SK-N-SH (cell line): ENCODE results near the gene LRIT2. TPM values are rescaled to one million over a fixed set of nuclear protein-coding genes. Genes with fewer than 3 reads are reported as not detected.

Experiments
- CTCF ChIA-PET: fragments of 300-600, 350-600 bp; formaldehyde crosslinking; extraction: SDS; loops from one replicate; lab custom pipeline; 2021; lab: Yijun Ruan, JAX
- POLR2A ChIA-PET: fragments of 350-600 bp; sonication (Branson Sonifier 250); formaldehyde crosslinking; extraction: SDS; loops from one replicate; lab custom pipeline; 2020; ENCODE audit warnings: antibody characterized with exemption, inconsistent platforms; lab: Yijun Ruan, JAX
- DNase-seq: peaks from one replicate; pipeline ENCODE4 v3.0.0; 2012
- H2AFZ ChIP-seq: fragments of 200-600 bp; sonication (generic); 2 replicates; pipeline ENCODE4 v1.8.1; 2016; ENCODE audit warnings: antibody characterized with exemption, mild to moderate bottlenecking, low read depth
- H3F3A ChIP-seq: fragments of 200-600 bp; sonication (generic); replicated peaks from 2 replicates; pipeline ENCODE3; 2016; ENCODE audit warnings: antibody characterized with exemption, mild to moderate bottlenecking; ENCODE audit not compliant: insufficient read depth
- H3K27ac ChIP-seq, 2 experiments: fragments of 200-500 bp in 1 of 2; fragments of 200-600 bp in 1 of 2; sonication (Bioruptor generic) in 1 of 2; sonication (generic), shearing (Covaris generic) in 1 of 2; 2 replicates each; pipeline versions ENCODE4 v1.5.1 to v1.6.1; 2014 to 2016; ENCODE audit warnings: low read depth in 2 of 2, inconsistent platforms in 1 of 2, low read length in 1 of 2, mild to moderate bottlenecking in 1 of 2, mixed read lengths in 1 of 2
- H3K27me3 ChIP-seq: fragments of 200-600 bp; sonication (generic), shearing (Covaris generic); 2 replicates; pipeline ENCODE4 v1.6.1; 2016; ENCODE audit warnings: mixed run types; ENCODE audit not compliant: insufficient read depth
- H3K36me3 ChIP-seq, 2 experiments: fragments of 200-500 bp in 1 of 2; fragments of 200-600 bp in 1 of 2; sonication (Bioruptor generic) in 1 of 2; sonication (generic) in 1 of 2; replicated peaks in 1 of 2; 2 replicates each; pipeline versions ENCODE3 to v1.5.1; 2014 to 2016; ENCODE audit warnings: low read length in 1 of 2, mild to moderate bottlenecking in 1 of 2; ENCODE audit not compliant: insufficient read depth in 2 of 2, control insufficient read depth in 1 of 2
- H3K4me1 ChIP-seq, 2 experiments: fragments of 200-500 bp in 1 of 2; fragments of 200-600 bp in 1 of 2; sonication (Bioruptor generic) in 1 of 2; sonication (generic), shearing (Covaris generic) in 1 of 2; 2 replicates each; pipeline versions ENCODE4 v1.5.1 to v1.6.1; 2014 to 2016; ENCODE audit warnings: low read depth in 1 of 2, low read length in 1 of 2, mixed run types in 1 of 2; ENCODE audit not compliant: insufficient read depth in 2 of 2, control insufficient read depth in 1 of 2
- H3K4me2 ChIP-seq: fragments of 200-600 bp; sonication (generic), shearing (Covaris generic); 2 replicates; pipeline ENCODE4 v1.6.1; 2017; ENCODE audit warnings: mixed run types
- H3K4me3 ChIP-seq, 2 experiments: fragments of 200-500 bp in 1 of 2; fragments of 200-600 bp in 1 of 2; sonication (Bioruptor generic) in 1 of 2; sonication (generic), shearing (Covaris generic) in 1 of 2; 2 replicates each; pipeline versions ENCODE4 v1.5.1 to v1.8.1; 2014 to 2016; ENCODE audit warnings: low read depth in 2 of 2, inconsistent platforms in 1 of 2, low read length in 1 of 2, mild to moderate bottlenecking in 1 of 2, mixed read lengths in 1 of 2, moderate library complexity in 1 of 2
- H3K79me2 ChIP-seq: fragments of 200-600 bp; sonication (generic); 2 replicates; pipeline ENCODE4 v1.8.1; 2017; ENCODE audit warnings: mild to moderate bottlenecking; ENCODE audit not compliant: insufficient read depth
- H3K9ac ChIP-seq: fragments of 200-600 bp; sonication (generic); 2 replicates; pipeline ENCODE4 v1.6.1; 2017; ENCODE audit warnings: mixed run types
- H3K9me2 ChIP-seq: fragments of 200-600 bp; sonication (generic); 2 replicates; pipeline ENCODE4 v1.6.1; 2017; ENCODE audit warnings: mixed run types
- H3K9me3 ChIP-seq: fragments of 200-600 bp; sonication (generic); 2 replicates; pipeline ENCODE4 v1.6.1; 2017; ENCODE audit warnings: mixed run types, mild to moderate bottlenecking, moderate library complexity
- H4K20me1 ChIP-seq: fragments of 200-600 bp; sonication (generic); 2 replicates; pipeline ENCODE4 v1.6.1; 2017; ENCODE audit warnings: mild to moderate bottlenecking, mixed run types; ENCODE audit not compliant: insufficient read depth
- CHD2 ChIP-seq: fragments of 150-350 bp; IDR thresholded peaks from 2 replicates; pipeline ENCODE4 v1.6.1; 2018; ENCODE audit warnings: low read length; ENCODE audit not compliant: partially characterized antibody
- CTCF ChIP-seq: fragments of 200-600 bp; sonication (generic); IDR thresholded peaks from 2 replicates; pipeline ENCODE4 v1.6.1; 2017; ENCODE audit warnings: antibody characterized with exemption, mild to moderate bottlenecking, moderate library complexity
- ELF1 ChIP-seq: IDR thresholded peaks from 2 replicates; pipeline ENCODE4 v1.4.0; 2012
- FOSL2 ChIP-seq: IDR thresholded peaks from 2 replicates; pipeline ENCODE4 v1.4.0; 2012; ENCODE audit warnings: low read depth, mild to moderate bottlenecking, moderate library complexity, borderline replicate concordance
- FOXJ3 ChIP-seq: sonication (generic); formaldehyde crosslinking; IDR thresholded peaks from 2 replicates; pipeline ENCODE4 v1.5.1; 2020; ENCODE audit warnings: mild to moderate bottlenecking, missing genetic modification reagents
- GABPA ChIP-seq: IDR thresholded peaks from 2 replicates; pipeline ENCODE4 v1.4.0; 2012; ENCODE audit warnings: low read depth, mild to moderate bottlenecking
- IRF3 ChIP-seq: fragments of 150-350 bp; IDR thresholded peaks from 2 replicates; pipeline ENCODE4 v1.6.1; 2016; ENCODE audit warnings: mild to moderate bottlenecking, low read depth, low read length
- JUND ChIP-seq: IDR thresholded peaks from 2 replicates; pipeline ENCODE4 v1.4.0; 2012
- NFIC ChIP-seq: IDR thresholded peaks from 2 replicates; pipeline ENCODE4 v1.4.0; 2012; ENCODE audit warnings: borderline replicate concordance
- NRF1 ChIP-seq: IDR thresholded peaks from 2 replicates; pipeline ENCODE4 v1.6.1; 2012; ENCODE audit warnings: low read depth, mild to moderate bottlenecking, low read length
- POLR2AphosphoS5 ChIP-seq: IDR thresholded peaks from 2 replicates; pipeline ENCODE4 v1.6.1; 2012; ENCODE audit warnings: low read depth, low read length
- RAD21 ChIP-seq: IDR thresholded peaks from 2 replicates; pipeline ENCODE4 v1.6.1; 2012; ENCODE audit warnings: mild to moderate bottlenecking, low read length
- RFX5 ChIP-seq: IDR thresholded peaks from 2 replicates; pipeline ENCODE4 v1.6.1; 2012; ENCODE audit warnings: mild to moderate bottlenecking, improper control_type of control experiment, low read length
- RXRA ChIP-seq: IDR thresholded peaks from 2 replicates; pipeline ENCODE4 v1.4.0; 2012; ENCODE audit warnings: low read depth, mild to moderate bottlenecking, borderline replicate concordance
- SIN3A ChIP-seq: IDR thresholded peaks from 2 replicates; pipeline ENCODE4 v1.6.1; 2012; ENCODE audit warnings: low read depth, mild to moderate bottlenecking, low read length, moderate library complexity, borderline replicate concordance
- TAF1 ChIP-seq: IDR thresholded peaks from 2 replicates; pipeline ENCODE4 v1.6.1; 2012; ENCODE audit warnings: low read depth, mild to moderate bottlenecking, low read length, moderate library complexity, borderline replicate concordance
- TCF12 ChIP-seq: IDR thresholded peaks from 2 replicates; pipeline ENCODE4 v1.4.0; 2012
- USF1 ChIP-seq: IDR thresholded peaks from 2 replicates; pipeline ENCODE4 v1.4.0; 2012; ENCODE audit warnings: low read depth, borderline replicate concordance
- YY1 ChIP-seq: IDR thresholded peaks from 2 replicates; pipeline ENCODE4 v1.4.0; 2012; ENCODE audit warnings: low read depth, mild to moderate bottlenecking
- WGBS: methylation state at CpG from one replicate; pipeline ENCODE4 v1.1.6; 2017; ENCODE audit warnings: low lambda C conversion rate; 5-methylcytosine and 5-hydroxymethylcytosine counted together
- polyA plus RNA-seq, 3 experiments: library from polyadenylated mRNA; depleted of rRNA; stranded (reverse); fragments of >200 nt; gene quantifications; 2 replicates each; pipeline ENCODE4 v1.2.3, GENCODE V29; 2012

The LRIT2 gene
- polyA plus RNA-seq, 1 of the 3 experiments (the other 2 are of a cell fraction), result not detected

GRCh38 chr10:84269162-84269561 is 43.8 kb upstream of the LRIT2 start:
- no peak overlapping the region for H3K9ac ChIP-seq
- peaks cover 8 to 11% of the 10 kb centered on the region in 2 experiments; a peak in 3 of 4 replicates for H3K4me1 ChIP-seq
- H2AFZ ChIP-seq, result no peak overlapping the region
- H4K20me1 ChIP-seq, result no peaks in the 10 kb centered on the region
- no peaks in the 10 kb centered on the region for H3K9me3 ChIP-seq
- H3F3A ChIP-seq, result no peaks in the 10 kb centered on the region
- no peak overlapping the region for H3K4me2 ChIP-seq
- H3K27ac ChIP-seq, result no peak overlapping the region; a peak in 1 of 4 replicates
- no peak for DNase-seq
- POLR2A ChIA-PET, result no interaction called here
- no peaks in the 10 kb centered on the region for H3K9me2 ChIP-seq
- TF ChIP-seq RXRA (no peak), TCF12 (no peak), GABPA (no peak), RAD21 (no peak), JUND (no peak), SIN3A (no peak), RFX5 (no peak), FOXJ3 (CRISPR knock-in tag) (no peak), NRF1 (no peak), IRF3 (no peak), CTCF (no peak), USF1 (no peak), NFIC (no peak), ELF1 (no peak), YY1 (no peak), POLR2AphosphoS5 (no peak), TAF1 (no peak), CHD2 (no peak), FOSL2 (no peak)
- TF ChIP-seq, all 33 proteins: peak for 0
- Histone ChIP-seq H3K4me3 (no peak overlapping the region), H3K79me2 (no peaks in the 10 kb centered on the region), H3K27me3 (no peaks in the 10 kb centered on the region), H3K36me3 (no peaks in the 10 kb centered on the region)
- 35% methylated on average over 1 of the region's 1 CpG for WGBS
- CTCF ChIA-PET, result interaction anchor here (0.9 to 11.2 kb wide), 2 partner anchors 106 to 270 kb away, joined by 3 to 201 read pairs; no protein-coding TSS in a partner anchor
